Heart left ventricle (tissue), 16 donors: Measurements from ENCODE around the gene NTRK1. TPM values are rescaled to one million over a fixed set of nuclear protein-coding genes. Genes with fewer than 3 reads are reported as not detected.

Experiments used
- ATAC-seq, 4 donors: fragments of 200-7000 bp; cut with Tn5 transposase; one replicate each; pipeline ENCODE4 v1.9.1; 2020 to 2022; ENCODE audit warnings: moderate library complexity in 4 of 4, mild to moderate bottlenecking in 3 of 4, moderate number of reproducible peaks in 1 of 4
- DNase-seq, 5 donors: peaks; one replicate each; pipeline ENCODE4 v3.0.0-alpha.2; 2020
- H3K27ac ChIP-seq, 12 donors: fragments of 200-600 bp; sonication (generic) in 4 of 12; one replicate each; pipeline versions ENCODE4 v1.5.0 to v1.8.0; 2016 to 2022; ENCODE audit warnings: mild to moderate bottlenecking in 2 of 12
- H3K27me3 ChIP-seq, 9 donors: fragments of 200-600 bp; sonication (generic) in 2 of 9; one replicate each; pipeline versions ENCODE4 v1.5.1 to v1.8.0; 2016 to 2022; ENCODE audit warnings: mild to moderate bottlenecking in 3 of 9
- H3K36me3 ChIP-seq, 9 donors: fragments of 200-600 bp; sonication (generic) in 2 of 9; one replicate each; pipeline versions ENCODE4 v1.5.0 to v1.8.0; 2018 to 2022; ENCODE audit warnings: mild to moderate bottlenecking in 2 of 9
- H3K4me1 ChIP-seq, 12 donors: fragments of 200-600 bp; sonication (generic) in 4 of 12; one replicate each; pipeline versions ENCODE4 v1.5.0 to v1.8.0; 2016 to 2022; ENCODE audit warnings: mild to moderate bottlenecking in 3 of 12
- H3K4me3 ChIP-seq, 12 donors: fragments of 200-600 bp; sonication (generic) in 4 of 12; one replicate each; pipeline versions ENCODE4 v1.5.0 to v1.8.0; 2017 to 2022; ENCODE audit warnings: mild to moderate bottlenecking in 9 of 12, moderate library complexity in 4 of 12
- H3K9me3 ChIP-seq, 12 donors: fragments of 200-600 bp; sonication (generic) in 4 of 12; one replicate each; pipeline versions ENCODE4 v1.5.0 to v1.8.0; 2016 to 2022; ENCODE audit warnings: mild to moderate bottlenecking in 1 of 12
- CTCF ChIP-seq, 12 donors: fragments of 200-600 bp; sonication (generic) in 4 of 12; IDR thresholded peaks; one replicate each; pipeline versions ENCODE4 v1.5.0 to v1.8.0; 2018 to 2022; ENCODE audit warnings: antibody characterized with exemption in 12 of 12, mild to moderate bottlenecking in 5 of 12
- POLR2A ChIP-seq, 2 donors: fragments of 450-650 bp; IDR thresholded peaks; one replicate each; pipeline ENCODE4 v1.6.1; 2017; ENCODE audit warnings: antibody characterized with exemption in 2 of 2, mild to moderate bottlenecking in 2 of 2, moderate library complexity in 2 of 2
- WGBS, 4 donors: extraction: QIAGEN DNeasy Blood & Tissue Kit in 2 of 4; methylation state at CpG; one replicate each; pipeline versions ENCODE4 v1.1.5 to v1.1.7; 2013 to 2018; 5-methylcytosine and 5-hydroxymethylcytosine counted together
- intact Hi-C, 10 donors: fragments of 100-400 bp; cut with DNase I; formaldehyde crosslinking; loops; one replicate each; pipeline versions ENCODE4 v1.11.1 to v1.14.2; 2022
- polyA plus RNA-seq, 2 donors: library from polyadenylated mRNA; stranded (reverse); fragments of 200-250 nt; gene quantifications; one replicate each; pipeline ENCODE4 v1.2.3, GENCODE V29; 2013
- total RNA-seq, 9 donors: library from RNA; depleted of rRNA in 2 of 9; stranded (reverse); fragments of >200 nt in 2 of 9; fragmentation: NEBNext Ultra II Directional in 3 of 9; extraction: Animal tissue kit (Norgen Biotek cat#: 25700) in 3 of 9; gene quantifications; one replicate each; pipeline versions ENCODE4 v1.1.0 to v1.2.4, GENCODE V29; 2016 to 2023
- donor health status: ischemic (EF 13 %, LVEDD 7.1; RV severe dilation, severe dysfunction).
- donor health status: healthy with polysubstance abuse.
- donor health status: DM: no; HTN: yes; CAD: no.
- donor health status: DM: no; HTN: no; CAD: no.
- donor health status: ischemic (EF 25% LVEDD 6.9; RV normal size, moderate dysfunction).
- donor health status: ischemic (EF 25% LVEDD 5.7; RV mildly dilated, moderate dysfunction).
- donor health status: healthy.
- donor health status: DM: yes; HTN: yes; CAD: no.
- donor health status: ischemic (EF 35%, LVEDD 5.7; RV mildly dilated, moderate dysfunction).
- donor health status: nonischemic (EF 11% LVEDD 7.7; RV severe dilation, severe dysfunction).
- donor health status: DM: yes; HTN: yes; CAD: no.
- donor health status: PGD.
- donor health status: ischemic (EF 29% LVEDD 5.4; RV normal size, mild dysfunction).
- donor health status: nonischemic (EF 23%, LVEDD 6.1; RV moderate dilation, normal function).

NTRK1 gene
- total and polyA plus RNA-seq, 11 donors: 0.22 to 1.6 (median 1.1) TPM

GRCh38 chr1:156898161-156898566 is 37.5 kb downstream of the NTRK1 start:
- DNase-seq (peak; percentile 60 to 87 (median 71)), ATAC-seq (peak; percentile 37 to 65 (median 48))
- no peaks in the 10 kb centered on the region for H3K9me3 ChIP-seq
- intact Hi-C loops: loop anchor here in 1 of 10 donors (10.0 kb wide), 1 partner anchor 213 kb away; no protein-coding TSS in a partner anchor
- peaks cover 3 to 96% (median 77%) of the 10 kb centered on the region in 12 donors for H3K4me1 ChIP-seq
- no peaks in the 10 kb centered on the region for H3K36me3 ChIP-seq
- peak overlapping the region in 8 of 12 donors; percentile 10 to 61 (median 32) for H3K4me3 ChIP-seq
- no peak for TF ChIP-seq CTCF (IDR thresholded peaks at IDR 0.05)
- TF ChIP-seq POLR2A (IDR thresholded peaks at IDR 0.05): no peak
- peak overlapping the region; percentile 49 to 99 (median 90) for H3K27ac ChIP-seq
- WGBS, 4 donors: 25 to 43% (median 37%) methylated on average over 5 to 13 of the region's 13 CpGs
- H3K27me3 ChIP-seq: peaks cover 0 to 18% (median 0%) of the 10 kb centered on the region in 9 donors

GRCh38 chr1:156898971-156899664 is 38.5 kb downstream of the NTRK1 start:
- H3K4me1 ChIP-seq: peaks cover 3 to 100% (median 84%) of the 10 kb centered on the region in 12 donors
- peaks cover 0 to 8% (median 0%) of the 10 kb centered on the region in 9 donors for H3K27me3 ChIP-seq
- TF ChIP-seq POLR2A (IDR thresholded peaks at IDR 0.05) (no peak), CTCF (IDR thresholded peaks at IDR 0.05) (no peak)
- DNase-seq: peak in 1 of 5 donors; percentile 37
- ATAC-seq: no peak
- peak overlapping the region in 10 of 12 donors; percentile 61 to 99 (median 90) for H3K27ac ChIP-seq
- H3K4me3 ChIP-seq: peak overlapping the region in 6 of 12 donors; percentile 10 to 44 (median 32)
- no peaks in the 10 kb centered on the region for H3K9me3 ChIP-seq
- H3K36me3 ChIP-seq: no peaks in the 10 kb centered on the region
- intact Hi-C loops: loop anchor here in 1 of 10 donors (10.0 kb wide), 1 partner anchor 214 kb away; no protein-coding TSS in a partner anchor
- WGBS, 4 donors: 69 to 78% (median 75%) methylated on average over 12 of the region's 12 CpGs

- 50 to 54% (median 53%) methylated on average over 12 of the region's 12 CpGs for WGBS, 4 donors
- Histone ChIP-seq H3K9me3 (no peaks in the 10 kb centered on the region), H3K4me1 (peaks cover 3 to 100% (median 84%) of the 10 kb centered on the region in 12 donors), H3K27me3 (peaks cover 0 to 3% (median 0%) of the 10 kb centered on the region in 9 donors), H3K36me3 (peaks cover 0 to 9% (median 0%) of the 10 kb centered on the region in 9 donors), H3K27ac (peak overlapping the region in 4 of 12 donors; percentile 40 to 99 (median 88)), H3K4me3 (no peak overlapping the region)
- intact Hi-C loops: loop anchor here in 1 of 10 donors (10.0 kb wide), 1 partner anchor 215 kb away; no protein-coding TSS in a partner anchor
- TF ChIP-seq POLR2A (IDR thresholded peaks at IDR 0.05) (no peak), CTCF (IDR thresholded peaks at IDR 0.05) (no peak)
- no peak for ATAC-seq
- DNase-seq: peak in 1 of 5 donors; percentile 63
Observed at GRCh38 chr1:156899956-156900718, 39.5 kb downstream of the NTRK1 start.
